Large intestine (tissue), 3 donors: Measurements from ENCODE around the gene GFRA1. TPM values are rescaled to one million over a fixed set of nuclear protein-coding genes. Genes with fewer than 3 reads are reported as not detected.

Source experiments
- DNase-seq, 2 donors: peaks; one replicate each; pipeline versions ENCODE4 v3.0.0 to v3.0.0-alpha.2; 2013
- H3K27ac ChIP-seq: one replicate; pipeline ENCODE4 v1.5.1; 2013; ENCODE audit warnings: low read length
- H3K27me3 ChIP-seq: 2 replicates; pipeline ENCODE4 v1.6.1; 2013; ENCODE audit warnings: low read length; ENCODE audit not compliant: control insufficient read depth, insufficient read depth
- H3K36me3 ChIP-seq: 2 replicates; pipeline ENCODE4 v1.6.1; 2013; ENCODE audit warnings: low read length; ENCODE audit not compliant: control insufficient read depth, insufficient read depth
- H3K4me1 ChIP-seq: one replicate; pipeline ENCODE4 v1.6.1; 2013; ENCODE audit warnings: low read length; ENCODE audit not compliant: control insufficient read depth, insufficient read depth
- H3K4me3 ChIP-seq: one replicate; pipeline ENCODE4 v1.5.1; 2013; ENCODE audit warnings: low read length
- H3K9me3 ChIP-seq: one replicate; pipeline ENCODE4 v1.6.1; 2013; ENCODE audit warnings: mild to moderate bottlenecking, low read depth, low read length, moderate library complexity; ENCODE audit not compliant: control insufficient read depth
- WGBS: methylation state at CpG from one replicate; pipeline ENCODE4 v1.1.5; 2013; ENCODE audit warnings: low lambda C conversion rate; ENCODE audit not compliant: insufficient coverage; 5-methylcytosine and 5-hydroxymethylcytosine counted together
- polyA plus RNA-seq: library from polyadenylated mRNA; unstranded; fragments of 120-200 nt; gene quantifications from one replicate; pipeline ENCODE4 v1.2.1, GENCODE V29; 2013

Gene GFRA1
- polyA plus RNA-seq, 1 donor: 17.4 TPM

- Histone ChIP-seq H3K36me3 (no peaks in the 10 kb centered on the region), H3K4me3 (no peak overlapping the region), H3K27ac (no peak overlapping the region), H3K9me3 (no peaks in the 10 kb centered on the region), H3K4me1 (no peaks in the 10 kb centered on the region), H3K27me3 (no peaks in the 10 kb centered on the region)
- no peak for DNase-seq
- 89% methylated on average over 3 of the region's 7 CpGs for WGBS
Observed at GRCh38 chr10:116073510-116073909, 199.5 kb downstream of the GFRA1 start.

GRCh38 chr10:116073001-116073400, 200.0 kb downstream of the GFRA1 start:
- no peaks in the 10 kb centered on the region for H3K9me3 ChIP-seq
- WGBS: 78% methylated on average over 3 of the region's 5 CpGs
- no peak overlapping the region for H3K4me3 ChIP-seq
- H3K4me1 ChIP-seq: no peaks in the 10 kb centered on the region
- H3K27me3 ChIP-seq: no peaks in the 10 kb centered on the region
- no peaks in the 10 kb centered on the region for H3K36me3 ChIP-seq
- no peak overlapping the region for H3K27ac ChIP-seq
- DNase-seq: no peak

- H3K27ac ChIP-seq: no peak overlapping the region
- no peak overlapping the region for H3K4me3 ChIP-seq
- no peaks in the 10 kb centered on the region for H3K9me3 ChIP-seq
- DNase-seq: no peak
- no peaks in the 10 kb centered on the region for H3K4me1 ChIP-seq
- H3K36me3 ChIP-seq: no peaks in the 10 kb centered on the region
- H3K27me3 ChIP-seq: no peaks in the 10 kb centered on the region
- WGBS: 87% methylated on average over 3 of the region's 5 CpGs
Observed at GRCh38 chr10:116071453-116072148, 201.4 kb downstream of the GFRA1 start.

- no peaks in the 10 kb centered on the region for H3K27me3 ChIP-seq
- H3K4me3 ChIP-seq: no peak overlapping the region
- no peak for DNase-seq
- no peaks in the 10 kb centered on the region for H3K9me3 ChIP-seq
- no peaks in the 10 kb centered on the region for H3K4me1 ChIP-seq
- WGBS: no CpG with 5 or more reads among the region's 5 CpGs
- H3K36me3 ChIP-seq: no peaks in the 10 kb centered on the region
- no peak overlapping the region for H3K27ac ChIP-seq
Observed at GRCh38 chr10:116070743-116071320, 202.2 kb downstream of the GFRA1 start.

GRCh38 chr10:116069856-116070255, 203.2 kb downstream of the GFRA1 start:
- no peaks in the 10 kb centered on the region for H3K27me3 ChIP-seq
- H3K27ac ChIP-seq: no peak overlapping the region
- H3K9me3 ChIP-seq: no peaks in the 10 kb centered on the region
- DNase-seq: no peak
- no peak overlapping the region for H3K4me3 ChIP-seq
- no peaks in the 10 kb centered on the region for H3K4me1 ChIP-seq
- no CpG with 5 or more reads among the region's 5 CpGs for WGBS
- no peaks in the 10 kb centered on the region for H3K36me3 ChIP-seq

GRCh38 chr10:116067825-116068224, 205.2 kb downstream of the GFRA1 start:
- Histone ChIP-seq H3K27ac (no peak overlapping the region), H3K4me3 (no peak overlapping the region), H3K36me3 (no peaks in the 10 kb centered on the region), H3K9me3 (no peaks in the 10 kb centered on the region), H3K4me1 (no peaks in the 10 kb centered on the region), H3K27me3 (no peaks in the 10 kb centered on the region)
- DNase-seq: no peak
- WGBS: no CpG with 5 or more reads among the region's 7 CpGs

- WGBS: 100% methylated on average over 1 of the region's 4 CpGs
- DNase-seq: no peak
Observed at GRCh38 chr10:116063107-116063506, 209.9 kb downstream of the GFRA1 start.

GRCh38 chr10:116060864-116061263, 212.1 kb downstream of the GFRA1 start:
- H3K27ac ChIP-seq: no peak overlapping the region
- WGBS: 93% methylated on average over 4 of the region's 7 CpGs

More at GRCh38 chr10:116063107-116063506, 209.9 kb downstream of the GFRA1 start:
- Histone ChIP-seq H3K27me3 (no peaks in the 10 kb centered on the region), H3K4me3 (no peak overlapping the region), H3K27ac (no peak overlapping the region), H3K36me3 (no peaks in the 10 kb centered on the region), H3K9me3 (no peaks in the 10 kb centered on the region), H3K4me1 (no peaks in the 10 kb centered on the region)

GRCh38 chr10:116059320-116059719, 213.7 kb downstream of the GFRA1 start:
- Histone ChIP-seq H3K27me3 (no peaks in the 10 kb centered on the region), H3K4me3 (no peak overlapping the region), H3K9me3 (no peaks in the 10 kb centered on the region), H3K27ac (no peak overlapping the region), H3K36me3 (no peaks in the 10 kb centered on the region), H3K4me1 (peaks cover 3% of the 10 kb centered on the region)
- 100% methylated on average over 1 of the region's 7 CpGs for WGBS
- no peak for DNase-seq

More at GRCh38 chr10:116060864-116061263, 212.1 kb downstream of the GFRA1 start:
- Histone ChIP-seq H3K27me3 (no peaks in the 10 kb centered on the region), H3K9me3 (no peaks in the 10 kb centered on the region), H3K4me1 (peaks cover 3% of the 10 kb centered on the region), H3K4me3 (no peak overlapping the region), H3K36me3 (no peaks in the 10 kb centered on the region)
- no peak for DNase-seq

GRCh38 chr10:116056445-116057293, 216.3 kb downstream of the GFRA1 start:
- peak; percentile 69 to 77 for DNase-seq
- Histone ChIP-seq H3K9me3 (no peaks in the 10 kb centered on the region), H3K36me3 (no peaks in the 10 kb centered on the region), H3K4me1 (peaks cover 3% of the 10 kb centered on the region), H3K4me3 (no peak overlapping the region), H3K27me3 (no peaks in the 10 kb centered on the region), H3K27ac (no peak overlapping the region)
- 92% methylated on average over 2 of the region's 11 CpGs for WGBS
